K562 (cell line): Measurements from ENCODE around the gene DTWD2. TPM values are rescaled to one million over a fixed set of nuclear protein-coding genes. Genes with fewer than 3 reads are reported as not detected.

ENCODE experiments used
- ARID2 ChIP-seq: fragments of 450-650 bp; IDR thresholded peaks from 2 replicates; pipeline ENCODE4 v1.6.1; 2017; ENCODE audit warnings: antibody characterized with exemption, mild to moderate bottlenecking
- BRF1 ChIP-seq: IDR thresholded peaks from 3 replicates; pipeline ENCODE4 v1.6.1; 2011; ENCODE audit warnings: borderline replicate concordance, mild to moderate bottlenecking; ENCODE audit not compliant: insufficient read length; ENCODE audit errors: extremely low read depth
- CBX3 ChIP-seq, 2 experiments: IDR thresholded peaks; 1 replicate in 1 of 2; 2 replicates in 1 of 2; pipeline ENCODE4 v1.6.1; 2012; ENCODE audit warnings: inconsistent platforms in 2 of 2, low read length in 2 of 2, borderline replicate concordance in 1 of 2, control low read depth in 1 of 2
- CREBBP ChIP-seq: IDR thresholded peaks from one replicate; pipeline ENCODE4 v1.6.1; 2012; ENCODE audit warnings: low read depth, mild to moderate bottlenecking, control low read depth, inconsistent platforms, low read length
- CREM ChIP-seq: IDR thresholded peaks from 2 replicates; pipeline ENCODE4 v1.6.1; 2014; ENCODE audit warnings: antibody characterized with exemption, low read depth
- EHMT2 ChIP-seq: fragments of 450-650 bp; IDR thresholded peaks from 2 replicates; pipeline ENCODE4 v1.6.1; 2018; ENCODE audit warnings: antibody characterized with exemption
- EP300 ChIP-seq: IDR thresholded peaks from 2 replicates; pipeline ENCODE4 v1.6.1; 2012; ENCODE audit warnings: low read length, improper control_type of control experiment
- GATAD2A ChIP-seq: fragments of 450-650 bp; IDR thresholded peaks from 2 replicates; pipeline ENCODE4 v1.6.1; 2017
- HDAC1 ChIP-seq, 2 experiments: fragments of 450-650 bp; IDR thresholded peaks; 2 replicates each; pipeline ENCODE4 v1.6.1; 2016 to 2017; ENCODE audit warnings: inconsistent platforms in 1 of 2, mild to moderate bottlenecking in 1 of 2, moderate library complexity in 1 of 2
- HNRNPUL1 ChIP-seq: fragments of 200-400 bp; formaldehyde crosslinking; IDR thresholded peaks from 2 replicates; pipeline ENCODE4 v1.6.1; 2017; ENCODE audit warnings: low read length
- KLF1 ChIP-seq: fragments of 450-650 bp; IDR thresholded peaks from 2 replicates; pipeline ENCODE4 v1.6.1; 2016; ENCODE audit warnings: missing genetic modification characterization, missing compliant biosample characterization
- L3MBTL2 ChIP-seq: fragments of 450-650 bp; IDR thresholded peaks from 2 replicates; pipeline ENCODE4 v1.6.1; 2016; ENCODE audit warnings: mild to moderate bottlenecking, moderate library complexity
- MAFG ChIP-seq: fragments of 450-650 bp; conservative IDR thresholded peaks from 2 replicates; pipeline ENCODE4 v1.6.1; 2016; ENCODE audit warnings: missing genetic modification characterization, missing compliant biosample characterization
- PRDM10 ChIP-seq: fragments of 450-650 bp; IDR thresholded peaks from 2 replicates; pipeline ENCODE4 v1.6.1; 2018; ENCODE audit not compliant: partially characterized antibody
- SMAD3 ChIP-seq: fragments of 450-650 bp; formaldehyde crosslinking; conservative IDR thresholded peaks from 2 replicates; pipeline ENCODE4 v1.4.0; 2020; ENCODE audit warnings: mild to moderate bottlenecking
- SMAD4 ChIP-seq: fragments of 250-450 bp; sonication (Bioruptor Pico); conservative IDR thresholded peaks from 2 replicates; pipeline ENCODE4 v1.8.0; 2021; ENCODE audit warnings: inconsistent platforms, mild to moderate bottlenecking, moderate library complexity
- SMARCB1 ChIP-seq: IDR thresholded peaks from 2 replicates; pipeline ENCODE4 v1.6.1; 2011; ENCODE audit warnings: improper control_type of control experiment, low read depth; ENCODE audit not compliant: insufficient read length
- TAL1 ChIP-seq: fragments of 450-650 bp; IDR thresholded peaks from 2 replicates; pipeline ENCODE4 v1.6.1; 2016; ENCODE audit warnings: mild to moderate bottlenecking
- XRCC3 ChIP-seq: fragments of 450-650 bp; IDR thresholded peaks from 2 replicates; pipeline ENCODE4 v1.6.1; 2017; ENCODE audit warnings: mild to moderate bottlenecking, moderate library complexity
- ZFP36 ChIP-seq: fragments of 150-350 bp; IDR thresholded peaks from 2 replicates; pipeline ENCODE4 v1.6.1; 2018; ENCODE audit warnings: low read length, low read depth; ENCODE audit not compliant: partially characterized antibody
- ZKSCAN1 ChIP-seq: fragments of 150-350 bp; IDR thresholded peaks from 2 replicates; pipeline ENCODE4 v1.6.1; 2016; ENCODE audit warnings: low read depth, low read length
- ZNF184 ChIP-seq: sonication (generic); formaldehyde crosslinking; IDR thresholded peaks from 2 replicates; pipeline ENCODE4 v1.5.0; 2020; ENCODE audit warnings: missing genetic modification reagents
- ZNF586 ChIP-seq: fragments of 450-650 bp; formaldehyde crosslinking; conservative IDR thresholded peaks from 2 replicates; pipeline ENCODE4 v1.4.0; 2020; ENCODE audit warnings: mild to moderate bottlenecking, moderate library complexity
- ZNF75A ChIP-seq: fragments of 450-650 bp; formaldehyde crosslinking; IDR thresholded peaks from 2 replicates; pipeline ENCODE4 v1.4.0; 2020; ENCODE audit warnings: mild to moderate bottlenecking
- ZNF76 ChIP-seq: fragments of 250-450 bp; sonication (Bioruptor Pico); IDR thresholded peaks from 2 replicates; pipeline ENCODE4 v1.4.0; 2020; ENCODE audit warnings: mild to moderate bottlenecking, moderate library complexity, borderline replicate concordance
- polyA plus RNA-seq, 8 experiments: library from polyadenylated mRNA; depleted of rRNA in 4 of 8; stranded (reverse) in 5 of 8; unstranded in 3 of 8; fragments of >200 nt; fragmentation: Nextera tagmentation in 2 of 8; fragmentation: Illumina TruSeq in 1 of 8; extraction: Ambion mirVana in 2 of 8; extraction: Trizol in 1 of 8; gene quantifications; 2 replicates each; pipeline versions ENCODE4 v1.2.1 to v1.2.3, GENCODE V29; 2011 to 2014; ENCODE audit warnings: inconsistent platforms in 1 of 8, missing spikeins in 1 of 8
- total RNA-seq, 7 experiments: library from RNA; depleted of rRNA in 6 of 7; stranded (reverse); fragments of >200 nt in 6 of 7; fragmentation: Illumina TruSeq in 2 of 7; extraction: Trizol in 2 of 7; gene quantifications; 2 replicates each; pipeline versions ENCODE4 v1.2.1 to v1.2.3, GENCODE V29; 2011 to 2021; ENCODE audit warnings: low replicate concordance in 1 of 7
- TF ChIP-seq, protein P1 (sequence below): fragments of 250-450 bp; sonication (Bioruptor Pico); IDR thresholded peaks from 2 replicates; pipeline ENCODE4 v1.8.0; 2021; ENCODE audit warnings: borderline replicate concordance, mild to moderate bottlenecking, moderate library complexity; ENCODE audit not compliant: poor library complexity, severe bottlenecking

Gene DTWD2
- total and polyA plus RNA-seq, 9 of the 15 experiments (the other 6 are each of a cell fraction or from before 2014, with no cell fraction given): 0.99 to 10.8 (median 4.1) TPM

- TF ChIP-seq EHMT2 (0 out of 2 replicates have a peak, but pooled peaks have one; percentile 34), HDAC1 (IDR thresholded peaks at IDR 0.05) (peak in 1 of 2 experiments; percentile 67; a peak in 2 of 4 replicates), MAFG (tag) (no peak), ZNF586 (CRISPR knock-in tag) (no peak), HNRNPUL1 (no peak), KLF1 (tag) (peak; percentile 61), PRDM10 (peak; percentile 65), ZNF75A (CRISPR knock-in tag) (no peak), XRCC3 (no peak), L3MBTL2 (peak; percentile 80), EP300 (no peak), CBX3 (IDR thresholded peaks at IDR 0.05; ENCODE audit: borderline replicate concordance in 1 of 2, low read length in 2 of 2) (peak in 1 of 2 experiments; percentile 35; a peak in 1 of 3 replicates), ZNF76 (CRISPR knock-in tag) (no peak), ARID2 (no peak), ZNF184 (CRISPR knock-in tag) (no peak), SMAD3 (CRISPR knock-in tag) (no peak), ZFP36 (no peak), CREM (peak; percentile 80), GATAD2A (peak; percentile 60; the same call in 1 of the 2 replicates), SMARCB1 (no peak), CREBBP (no peak), BRF1 (no peak), TAL1 (no peak), SMAD4 (CRISPR knock-in tag) (peak; percentile 72), ZKSCAN1 (peak; percentile 26; the same call in 1 of the 2 replicates)
- TF ChIP-seq, protein P1, sequence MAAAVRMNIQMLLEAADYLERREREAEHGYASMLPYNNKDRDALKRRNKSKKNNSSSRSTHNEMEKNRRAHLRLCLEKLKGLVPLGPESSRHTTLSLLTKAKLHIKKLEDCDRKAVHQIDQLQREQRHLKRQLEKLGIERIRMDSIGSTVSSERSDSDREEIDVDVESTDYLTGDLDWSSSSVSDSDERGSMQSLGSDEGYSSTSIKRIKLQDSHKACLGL: no peak
These were observed at the start of gene DTWD2 (continued) for GRCh38 chr5:118987988-118988865.
